Raji (cell line): ENCODE results near the gene FAM234B.
A peak's percentile ranks its signal among the peaks of the same experiment; 100 is the strongest.

Experiments used
- POLR2A ChIP-seq: IDR thresholded peaks from 2 replicates; pipeline ENCODE4 v1.6.1; 2011; ENCODE audit warnings: low read depth, low read length, control low read depth; ENCODE audit not compliant: insufficient read depth

FAM234B gene

DNA sequence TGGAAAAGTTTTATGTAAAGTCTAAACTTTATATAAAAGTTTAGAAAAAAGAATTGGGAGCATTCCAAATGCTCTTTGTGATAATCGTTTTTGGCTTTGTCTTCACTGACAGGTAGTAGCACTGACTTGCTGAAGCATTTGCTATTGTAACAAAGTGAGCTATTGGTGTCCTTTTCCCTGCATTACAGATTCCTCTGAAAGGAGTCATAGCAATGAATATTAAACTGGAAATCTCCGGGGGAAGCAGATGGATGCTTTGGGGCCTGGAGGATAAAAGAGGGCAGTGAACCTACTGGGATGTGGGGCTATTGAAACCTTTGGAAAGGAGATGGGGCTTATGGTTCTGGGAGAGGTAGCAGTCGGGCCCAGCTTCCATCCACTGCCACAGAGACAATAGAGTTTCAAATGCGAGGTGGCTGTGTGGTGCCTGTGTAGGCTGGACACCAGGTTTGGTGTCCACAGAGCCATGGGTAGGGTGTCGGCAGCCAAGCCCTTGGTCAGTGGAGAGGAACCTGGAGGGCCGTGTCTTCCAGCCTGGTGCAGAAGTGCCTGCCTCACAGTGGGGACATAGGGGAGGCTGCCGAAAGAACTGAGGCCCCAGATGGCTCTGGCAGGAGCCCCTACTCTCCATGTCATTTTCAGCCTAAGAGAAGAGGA lies 49.1 kb downstream of the FAM234B start:
- TF ChIP-seq POLR2A, result no peak

DNA sequence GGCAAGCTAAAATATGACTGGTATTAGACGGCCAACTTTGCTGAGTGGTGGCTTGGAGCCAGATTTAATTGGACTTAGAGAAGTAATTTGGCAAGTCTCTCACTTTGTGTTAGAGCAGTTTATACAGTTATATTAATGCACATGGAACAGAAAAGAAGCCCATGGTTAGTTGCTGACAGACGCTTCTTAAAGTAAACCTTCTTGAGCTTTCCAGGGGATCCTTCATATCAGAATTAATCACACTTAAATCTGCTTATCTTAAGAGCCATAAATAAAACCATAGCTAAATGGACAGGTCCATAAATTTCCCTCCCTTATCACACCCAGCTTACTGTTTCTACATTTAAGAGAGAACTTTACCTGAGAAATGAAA lies 49.7 kb downstream of the FAM234B start:
- TF ChIP-seq POLR2A, result no peak

DNA sequence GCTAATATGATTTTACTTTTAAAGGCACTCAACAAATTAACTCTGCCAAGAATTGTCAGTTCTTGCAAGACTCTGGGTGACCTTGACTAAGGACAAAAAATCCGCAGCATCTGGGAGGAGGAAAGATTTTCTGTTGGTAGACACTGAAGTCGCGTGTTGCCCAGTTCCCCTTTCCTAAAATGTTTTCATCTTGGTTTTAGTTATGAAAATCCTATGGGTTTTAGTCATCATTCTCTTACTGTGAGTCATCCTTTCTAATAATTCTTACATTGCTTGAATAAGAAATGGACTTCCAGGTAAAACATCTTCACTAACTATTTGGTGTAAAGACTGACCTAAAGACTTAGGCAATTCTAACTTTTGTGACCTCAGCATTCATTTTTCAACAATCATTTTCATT lies 50.2 kb downstream of the FAM234B start:
- no peak for TF ChIP-seq POLR2A

DNA sequence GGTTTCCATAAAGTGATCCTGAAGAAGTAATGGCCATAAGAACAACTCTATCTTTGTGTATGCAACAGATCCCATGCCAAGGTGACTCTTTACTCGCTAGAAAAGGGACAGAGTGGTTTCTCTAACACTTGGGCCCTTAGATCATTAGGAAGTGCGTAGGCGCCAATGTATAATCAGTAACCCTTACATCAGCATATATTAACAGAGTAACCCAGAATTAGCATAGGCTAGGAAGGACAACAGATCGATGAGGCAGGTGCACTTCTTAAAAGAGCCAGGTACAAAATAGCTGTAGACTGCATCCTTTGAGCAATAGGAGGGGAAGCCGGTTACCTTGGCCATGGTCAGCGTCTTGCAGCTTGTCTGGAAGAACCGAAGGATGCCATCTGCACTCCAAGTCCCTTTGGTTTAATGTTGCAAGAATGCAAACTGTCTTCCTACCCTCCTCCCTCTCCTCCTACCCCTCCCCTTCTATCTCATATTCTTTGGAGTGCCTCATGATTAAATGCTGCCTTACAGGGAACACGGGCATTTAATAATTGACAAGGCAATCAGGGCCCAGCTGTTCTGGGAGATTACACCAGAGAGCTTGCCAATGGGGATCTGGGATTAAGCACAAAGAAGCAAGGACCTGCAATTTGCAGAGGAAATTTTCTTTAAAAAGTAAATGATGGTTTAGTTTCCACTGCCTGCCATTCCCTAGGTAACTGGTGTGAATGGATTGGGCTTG lies 51.2 kb downstream of the FAM234B start:
- TF ChIP-seq POLR2A, result no peak

DNA sequence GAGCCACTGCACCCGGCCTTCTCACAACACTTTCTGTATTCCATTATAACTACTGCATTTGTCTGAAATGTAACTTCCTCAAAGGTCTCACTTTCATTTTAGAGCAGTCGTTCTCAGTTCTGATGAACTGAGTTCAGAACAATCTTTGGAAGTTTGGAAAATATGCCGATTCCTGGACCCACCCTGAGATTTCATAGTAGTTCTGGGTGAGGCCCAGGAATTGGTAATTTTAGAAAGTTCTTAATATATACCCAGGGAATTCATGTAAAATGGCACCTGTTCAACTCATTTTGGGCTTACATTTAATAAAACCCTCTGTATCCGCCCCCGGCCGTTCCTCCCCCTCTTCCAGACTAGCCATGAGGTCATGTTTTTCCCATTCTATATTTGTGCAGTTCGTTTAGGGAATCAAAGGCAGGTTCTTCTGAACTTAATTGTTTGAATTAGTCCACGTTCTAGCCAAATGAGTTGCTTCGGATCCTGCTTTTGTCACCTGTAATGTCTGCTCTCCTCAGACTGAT lies 53.4 kb downstream of the FAM234B start:
- TF ChIP-seq POLR2A, result no peak

DNA sequence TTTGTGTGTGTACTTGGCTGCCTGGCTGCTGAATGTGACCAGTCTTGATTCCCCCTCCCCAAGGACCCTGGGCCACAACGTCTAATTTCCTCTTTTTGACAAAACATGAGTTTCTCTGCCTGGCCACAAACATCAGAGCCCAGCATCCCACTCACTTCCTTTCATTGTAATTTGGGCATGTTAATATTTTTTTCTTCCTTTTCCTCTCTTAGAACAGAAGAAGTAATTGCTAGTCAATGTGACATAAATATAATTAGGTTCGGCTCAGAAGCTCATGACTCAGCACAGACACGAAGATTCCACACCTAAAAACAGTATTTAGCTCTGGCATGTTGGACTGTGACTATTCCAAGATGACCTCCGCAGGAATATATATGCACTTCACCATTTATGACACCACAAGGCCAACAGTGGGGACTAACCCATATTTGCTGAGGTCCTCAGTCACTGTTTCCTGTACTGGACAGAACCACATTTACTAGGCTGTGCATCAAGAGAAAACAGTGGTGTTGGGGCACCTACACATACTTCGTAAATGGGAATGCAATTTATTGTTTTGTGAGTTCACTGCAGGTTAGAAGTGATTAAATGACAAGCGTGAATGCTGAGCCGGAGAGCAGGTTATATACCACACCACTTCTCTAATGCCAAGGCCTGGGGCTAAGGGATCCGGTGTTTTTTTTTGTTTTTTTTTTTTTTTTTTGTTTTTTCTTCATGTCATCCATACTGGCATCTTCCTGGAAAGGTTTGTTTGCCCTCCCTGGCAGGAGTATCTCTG lies 55.1 kb downstream of the FAM234B start:
- no peak for TF ChIP-seq POLR2A

DNA sequence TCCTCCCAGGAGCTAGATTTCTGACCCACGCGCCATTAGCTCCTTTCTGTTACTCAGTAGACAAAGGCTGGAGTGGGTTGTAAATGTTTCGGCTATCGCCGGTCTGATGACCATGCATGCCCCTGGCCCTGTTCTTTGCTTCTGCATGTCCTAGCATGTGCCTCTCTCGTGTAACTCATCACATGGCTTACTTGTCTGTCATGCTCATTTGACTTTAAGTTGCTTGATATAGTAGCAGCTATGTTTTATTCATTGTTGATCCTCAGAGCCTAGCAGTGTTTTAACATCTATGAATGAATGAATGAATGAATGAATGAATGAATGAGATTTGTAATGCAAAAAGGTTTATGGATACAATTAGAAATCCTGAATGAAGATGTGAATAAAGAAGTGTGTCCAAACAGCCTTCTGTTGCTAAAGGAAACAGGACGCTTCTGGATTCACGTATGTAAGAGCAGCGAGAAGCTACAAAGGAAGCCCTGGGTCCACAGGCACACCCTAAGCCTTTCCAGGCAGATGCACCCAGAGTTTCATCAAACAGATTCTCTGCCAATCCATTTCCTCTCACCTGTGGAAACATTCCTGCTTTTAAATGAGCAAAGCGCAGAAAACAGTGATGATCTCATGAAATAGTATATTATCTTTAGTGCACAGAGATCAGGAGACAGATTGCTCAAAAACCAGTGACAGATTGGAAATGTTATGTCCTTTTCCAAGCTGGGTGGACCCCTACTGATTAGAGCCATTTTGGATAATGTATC lies 55.8 kb downstream of the FAM234B start:
- TF ChIP-seq POLR2A, result no peak

DNA sequence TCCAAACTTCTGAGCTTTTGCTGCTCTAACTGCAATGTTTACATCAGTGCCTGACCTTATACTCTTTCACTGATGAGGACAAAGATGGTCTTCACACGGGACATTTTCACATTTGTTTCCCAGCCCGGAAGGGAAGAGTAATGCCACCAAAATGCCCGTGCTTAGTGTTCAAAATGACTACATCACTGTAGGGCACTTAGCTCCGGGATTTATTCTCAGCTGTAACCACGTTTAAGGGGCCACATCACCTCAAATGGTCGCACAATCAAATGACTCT lies 56.4 kb downstream of the FAM234B start:
- no peak for TF ChIP-seq POLR2A

DNA sequence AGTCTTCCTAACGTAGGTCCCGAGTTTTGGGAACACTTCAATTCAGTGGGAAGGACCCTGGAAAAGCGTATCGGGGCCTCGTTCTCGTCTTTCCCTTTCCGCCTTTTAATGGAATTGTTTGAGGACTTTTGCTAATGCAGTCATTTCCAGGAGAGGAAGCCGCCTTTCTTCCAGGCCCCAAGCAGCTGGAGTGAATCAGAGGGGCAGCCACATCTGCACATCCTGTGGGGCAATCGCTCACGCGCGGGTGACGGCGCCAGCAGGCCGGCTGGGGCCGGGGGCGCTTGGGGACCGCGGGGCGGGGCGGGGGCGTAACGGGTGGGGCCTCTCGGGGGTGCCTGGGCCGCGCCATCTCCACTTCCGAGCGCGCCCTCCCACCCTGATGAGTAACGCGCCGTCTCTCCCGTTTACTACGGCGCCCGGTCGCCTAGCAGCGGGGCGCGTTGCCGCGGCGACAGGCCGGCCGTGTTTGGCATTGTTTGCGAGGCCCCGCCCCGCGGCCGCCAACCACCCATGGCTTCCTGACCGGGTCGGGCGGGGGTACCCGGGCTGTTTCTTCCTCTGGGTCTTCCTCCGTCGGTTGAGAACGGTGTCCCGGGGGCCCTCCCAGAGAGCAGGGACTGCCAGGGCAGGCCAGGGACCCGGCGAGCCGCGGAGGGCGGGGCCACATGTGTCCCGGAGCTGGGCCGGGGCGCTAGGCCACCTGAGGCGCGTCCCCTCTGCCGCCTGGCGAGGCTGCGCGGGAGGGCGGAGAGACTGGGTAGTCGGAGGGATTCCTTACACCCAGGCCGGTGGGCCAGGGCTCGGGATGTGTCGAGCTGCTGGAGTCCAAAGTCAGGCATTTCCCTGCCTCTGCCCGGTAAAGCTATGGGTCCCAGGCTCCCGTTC lies 56.9 kb downstream of the FAM234B start:
- 0 out of 2 replicates have a peak, but pooled peaks have one; percentile 14 for TF ChIP-seq POLR2A

DNA sequence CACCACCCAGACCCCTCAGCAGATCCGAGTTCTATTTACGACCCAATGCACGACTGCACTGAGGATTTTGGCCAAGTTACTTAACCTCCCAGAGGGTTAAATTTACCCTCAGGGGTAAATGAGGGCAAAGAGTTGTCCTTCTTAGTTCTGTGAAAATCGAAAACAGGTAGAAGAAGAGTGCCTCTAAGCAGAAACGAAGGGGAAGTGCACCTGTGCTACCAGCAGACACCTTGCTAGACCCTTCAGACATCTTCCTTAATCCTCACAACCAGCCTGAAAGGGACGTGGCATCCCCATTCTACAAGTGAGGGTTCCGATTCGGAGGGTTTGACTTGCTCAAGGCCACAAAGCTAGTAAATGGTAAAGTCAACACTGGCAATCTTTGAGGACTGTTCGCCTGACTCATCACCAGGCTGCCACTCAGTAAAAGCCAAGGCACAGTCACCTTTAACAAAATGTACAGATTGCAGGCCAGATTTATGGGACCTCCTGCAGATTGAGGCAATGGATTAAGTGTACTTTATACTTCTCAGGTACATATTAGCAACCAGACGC lies 57.7 kb downstream of the FAM234B start:
- no peak for TF ChIP-seq POLR2A

DNA sequence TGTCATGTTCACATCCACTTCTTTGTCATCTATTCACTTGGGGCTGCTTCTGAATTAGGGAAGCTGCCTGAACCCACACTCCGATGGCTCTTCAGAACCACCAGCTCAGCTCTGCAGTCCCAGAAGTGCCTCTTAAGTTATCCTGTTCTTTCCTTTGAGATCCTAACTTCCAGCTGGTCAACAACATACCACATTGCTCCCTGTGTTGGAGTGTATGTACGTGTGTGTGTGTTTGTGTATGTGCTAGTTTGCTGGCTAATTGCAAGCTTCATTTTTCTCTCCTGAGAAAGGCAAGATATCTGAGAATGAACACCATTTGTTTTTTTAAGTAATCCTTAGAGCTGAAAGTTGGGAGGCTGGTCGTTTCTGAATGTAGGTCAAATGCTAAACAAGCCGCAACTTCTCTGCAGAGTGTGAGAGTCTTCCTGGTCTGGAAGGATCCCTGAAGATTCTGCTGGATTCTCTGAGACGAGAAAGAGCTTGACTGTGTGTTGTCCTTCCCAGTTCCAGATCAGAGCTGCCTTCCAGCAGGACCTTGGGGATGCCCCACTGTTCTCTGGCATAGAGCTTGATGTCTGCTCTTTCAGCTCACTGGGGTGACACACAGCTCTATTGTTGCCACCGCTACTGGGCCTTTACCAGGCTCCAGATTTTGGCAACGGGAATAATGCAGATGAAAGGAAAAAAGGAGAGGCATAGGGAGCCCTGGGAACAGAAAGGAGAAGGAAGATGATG lies 58.4 kb downstream of the FAM234B start:
- no peak for TF ChIP-seq POLR2A

DNA sequence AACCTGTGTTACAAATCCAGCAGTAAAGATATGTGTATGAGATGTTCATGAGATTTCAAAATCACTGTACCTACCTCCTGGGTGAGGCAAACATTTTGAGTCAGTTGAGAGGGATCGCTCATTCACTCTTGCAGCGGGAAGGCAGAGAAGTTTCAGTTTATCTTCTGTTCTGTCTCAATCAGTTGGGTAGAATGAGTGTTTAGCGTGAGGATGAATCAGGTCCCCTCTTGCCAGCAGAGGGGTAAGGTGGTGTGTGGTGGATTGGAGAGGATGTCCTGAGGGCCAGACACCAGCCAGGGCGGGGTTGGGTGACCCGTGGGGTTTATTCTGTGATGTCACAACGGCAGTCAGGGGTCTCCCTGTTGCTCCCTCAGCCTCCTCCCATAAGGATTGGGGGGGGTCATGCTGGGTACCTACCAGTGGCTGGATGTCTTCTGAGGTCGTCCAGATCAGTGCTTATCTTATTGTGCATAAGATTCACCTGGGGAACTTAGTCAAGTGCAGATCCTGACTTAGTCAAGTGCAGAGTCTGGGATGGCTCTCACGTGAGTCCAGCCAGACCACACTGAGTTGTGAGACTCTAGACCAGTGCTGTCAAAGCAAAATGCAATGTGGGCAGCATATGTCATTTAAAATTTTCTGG lies 59.3 kb downstream of the FAM234B start, which contains the start of gene GSG1:
TSS of gene GSG1 (minus strand) at position 277 of the 643 bp plus-strand sequence. CDS start at position 122, 155 bp downstream.
- no peak for TF ChIP-seq POLR2A

DNA sequence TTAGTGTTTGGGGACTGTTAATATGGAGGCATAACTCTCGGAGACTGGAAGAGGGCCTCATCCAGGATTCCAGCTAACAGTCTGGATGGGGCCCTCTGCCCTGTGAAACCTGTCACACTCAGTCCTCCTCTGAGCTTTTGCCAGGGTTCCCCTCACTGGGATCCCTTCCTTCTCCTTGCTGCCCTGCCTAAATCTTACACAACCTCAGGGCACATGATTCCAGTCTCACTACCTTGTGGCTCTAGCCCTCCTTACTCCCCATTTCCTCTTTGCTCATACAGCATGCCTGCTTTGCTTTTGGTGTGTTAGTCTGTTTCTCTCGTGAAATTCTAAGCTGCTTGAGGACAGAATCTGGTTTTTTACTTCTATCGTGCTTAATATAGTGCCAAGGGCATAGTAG lies 60.2 kb downstream of the FAM234B start:
- TF ChIP-seq POLR2A, result no peak
